ENCODE measurements around the gene ITGA5. TPM values are rescaled to one million over a fixed set of nuclear protein-coding genes. Genes with fewer than 3 reads are reported as not detected.

The ITGA5 gene
- total RNA-seq, 1 experiment from 2014 or later: 12.2 TPM

DNA sequence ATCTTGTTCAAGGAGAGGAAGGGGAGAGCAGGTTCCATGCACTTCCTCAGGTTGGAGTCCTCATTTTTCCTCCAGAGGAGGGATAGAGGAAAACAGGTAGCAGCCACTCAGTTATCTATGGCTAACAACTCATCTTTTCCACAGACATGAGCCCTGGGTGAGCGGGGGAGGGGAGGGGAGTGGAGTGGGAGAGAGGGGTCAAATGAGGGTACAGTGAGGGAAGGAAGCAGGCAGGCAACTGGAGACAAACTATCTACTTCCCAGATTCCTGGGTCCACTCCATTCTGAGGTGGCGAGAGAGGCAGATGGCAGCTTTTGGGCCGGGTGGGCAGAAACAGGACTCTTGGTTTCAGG, 32.0 kb downstream of the ITGA5 start:
- TF ChIP-seq, protein P1, sequence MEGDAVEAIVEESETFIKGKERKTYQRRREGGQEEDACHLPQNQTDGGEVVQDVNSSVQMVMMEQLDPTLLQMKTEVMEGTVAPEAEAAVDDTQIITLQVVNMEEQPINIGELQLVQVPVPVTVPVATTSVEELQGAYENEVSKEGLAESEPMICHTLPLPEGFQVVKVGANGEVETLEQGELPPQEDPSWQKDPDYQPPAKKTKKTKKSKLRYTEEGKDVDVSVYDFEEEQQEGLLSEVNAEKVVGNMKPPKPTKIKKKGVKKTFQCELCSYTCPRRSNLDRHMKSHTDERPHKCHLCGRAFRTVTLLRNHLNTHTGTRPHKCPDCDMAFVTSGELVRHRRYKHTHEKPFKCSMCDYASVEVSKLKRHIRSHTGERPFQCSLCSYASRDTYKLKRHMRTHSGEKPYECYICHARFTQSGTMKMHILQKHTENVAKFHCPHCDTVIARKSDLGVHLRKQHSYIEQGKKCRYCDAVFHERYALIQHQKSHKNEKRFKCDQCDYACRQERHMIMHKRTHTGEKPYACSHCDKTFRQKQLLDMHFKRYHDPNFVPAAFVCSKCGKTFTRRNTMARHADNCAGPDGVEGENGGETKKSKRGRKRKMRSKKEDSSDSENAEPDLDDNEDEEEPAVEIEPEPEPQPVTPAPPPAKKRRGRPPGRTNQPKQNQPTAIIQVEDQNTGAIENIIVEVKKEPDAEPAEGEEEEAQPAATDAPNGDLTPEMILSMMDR (conservative IDR thresholded peaks at IDR 0.05): no peak
- Histone ChIP-seq H2AK5ac (ENCODE audit: insufficient read length, low read length) (no peak overlapping the region), H3K27ac (ENCODE audit: insufficient read length, low read depth, low read length) (no peak overlapping the region), H3K4me2 (ENCODE audit: insufficient read depth, insufficient read length, low read length) (no peak overlapping the region), H2AFZ (ENCODE audit: low read length) (no peak overlapping the region), H3K79me1 (ENCODE audit: insufficient read depth, low read depth, low read length, poor library complexity, severe bottlenecking) (no peaks in the 10 kb centered on the region), H2BK15ac (ENCODE audit: low read depth, low read length) (no peak overlapping the region), H4K20me1 (ENCODE audit: control insufficient read depth, insufficient read depth, insufficient read length) (no peaks in the 10 kb centered on the region), H4K5ac (ENCODE audit: insufficient read length, low read depth, low read length) (no peak overlapping the region), H3K9ac (ENCODE audit: extremely low read depth, insufficient read length, low read length) (no peak overlapping the region), H3K14ac (ENCODE audit: insufficient read depth, low read length) (no peak overlapping the region), H3K27me3 (ENCODE audit: insufficient read depth, low read length) (no peaks in the 10 kb centered on the region), H3K56ac (ENCODE audit: insufficient read length, low read depth, low read length) (no peak overlapping the region), H3K79me2 (ENCODE audit: insufficient read depth, low read length) (no peaks in the 10 kb centered on the region; the same call in 1 of the 2 replicates), H3K9me3 (ENCODE audit: control insufficient read depth, low read depth, low read length) (no peaks in the 10 kb centered on the region), H2BK12ac (ENCODE audit: insufficient read length, low read depth, low read length) (no peak overlapping the region), H4K91ac (ENCODE audit: insufficient read length, low read depth, low read length) (no peak overlapping the region), H4K8ac (replicated peaks; ENCODE audit: insufficient read length, low read depth, low read length) (no peak overlapping the region), H3T11ph (ENCODE audit: low read length) (no peak overlapping the region), H2BK5ac (ENCODE audit: insufficient read length, low read length) (no peak overlapping the region), H2BK120ac (ENCODE audit: low read depth, low read length, poor library complexity, severe bottlenecking) (no peak overlapping the region), H3K23me2 (ENCODE audit: insufficient read length, low read depth, low read length, poor library complexity, severe bottlenecking) (peaks cover 26% of the 10 kb centered on the region), H3K4ac (ENCODE audit: low read depth, low read length) (no peak overlapping the region), H3K18ac (ENCODE audit: insufficient read length, low read depth, low read length) (peak overlapping the region; percentile 0), H3K4me1 (ENCODE audit: insufficient read depth, low read length) (peaks cover 31% of the 10 kb centered on the region), H3K23ac (ENCODE audit: insufficient read length, low read depth, low read length) (no peak overlapping the region), H2BK20ac (ENCODE audit: low read depth, low read length, poor library complexity, severe bottlenecking) (no peak overlapping the region)
- no peaks in the 10 kb centered on the region for H3K9me3 Mint-ChIP-seq
- H3K4me1 Mint-ChIP-seq: peaks cover 68 to 73% of the 10 kb centered on the region in 2 experiments
- peaks cover 2 to 11% (median 6%) of the 10 kb centered on the region in 3 experiments; a peak in 6 of 7 replicates for H3K36me3 Mint-ChIP-seq (ENCODE audit: insufficient read depth in 1 of 3, low read depth in 3 of 3)
- H3K27ac Mint-ChIP-seq: peak overlapping the region in 2 of 3 experiments; percentile 76 to 85; a peak in 3 of 7 replicates
- H3K4me3 Mint-ChIP-seq: peak overlapping the region in 1 of 2 experiments; percentile 3; a peak in 1 of 5 replicates
- no CpG with 5 or more reads among the region's 3 CpGs for WGBS (ENCODE audit: extremely low coverage, insufficient read length, low lambda C conversion rate)
- H3K27me3 Mint-ChIP-seq (ENCODE audit: low read depth): peaks cover 7% of the 10 kb centered on the region
- no peak for DNase-seq
